ENCODE data around the gene DAGLB.
"Not testable (repeated sequence)": the region's sequence is repeated elsewhere in the genome, so short reads cannot be mapped to it uniquely, and the experiment has no call there.

DAGLB gene

GRCh38 chr7:6461946-6462550, 14.3 kb upstream of the DAGLB start:
- DNase-seq (ENCODE audit: low spot score) = no peak

- DNase-seq (ENCODE audit: low spot score) = no peak
These were observed 13.3 kb upstream of the DAGLB start for GRCh38 chr7:6460990-6461584.

DNA sequence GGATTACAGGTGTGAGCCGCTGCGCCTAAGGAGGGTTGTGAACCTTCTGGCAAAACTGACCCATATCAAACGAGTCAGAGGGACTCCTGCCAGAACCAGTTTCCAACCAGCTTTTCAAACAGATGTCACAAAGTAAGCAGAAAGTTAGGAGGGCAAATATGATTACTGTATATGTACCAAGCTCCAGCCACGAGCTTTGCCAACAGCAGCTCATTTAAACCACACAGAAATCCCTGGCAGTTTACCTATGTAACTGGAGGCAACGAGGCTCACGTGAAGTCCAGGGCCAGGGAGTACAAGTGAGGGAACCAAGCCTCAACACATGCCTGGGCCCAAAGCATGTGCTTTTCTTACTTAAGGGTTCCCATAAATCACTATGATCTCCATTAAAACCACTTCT, 12.5 kb upstream of the DAGLB start:
- no peak for DNase-seq (ENCODE audit: low spot score)

DNA sequence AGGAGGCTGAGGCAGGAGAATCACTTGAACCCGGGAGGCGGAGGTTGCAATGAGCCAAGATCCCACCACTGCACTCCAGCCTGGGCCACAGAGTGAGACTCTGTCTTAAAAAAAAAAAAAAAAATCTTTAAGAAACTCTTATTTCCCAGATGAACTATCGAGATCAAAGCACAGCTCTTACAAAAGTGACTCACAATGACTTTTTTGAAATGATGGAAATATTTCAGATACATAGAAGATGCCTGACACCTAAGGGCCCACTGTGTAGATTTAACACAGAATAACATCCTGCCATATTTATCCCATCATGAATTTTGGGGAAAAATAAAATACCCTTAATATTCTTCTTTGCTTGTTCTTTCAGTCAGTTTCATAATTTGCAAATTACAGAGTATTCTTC, 10.9 kb upstream of the DAGLB start:
- DNase-seq (ENCODE audit: low spot score) = not testable (repeated sequence)

DNA sequence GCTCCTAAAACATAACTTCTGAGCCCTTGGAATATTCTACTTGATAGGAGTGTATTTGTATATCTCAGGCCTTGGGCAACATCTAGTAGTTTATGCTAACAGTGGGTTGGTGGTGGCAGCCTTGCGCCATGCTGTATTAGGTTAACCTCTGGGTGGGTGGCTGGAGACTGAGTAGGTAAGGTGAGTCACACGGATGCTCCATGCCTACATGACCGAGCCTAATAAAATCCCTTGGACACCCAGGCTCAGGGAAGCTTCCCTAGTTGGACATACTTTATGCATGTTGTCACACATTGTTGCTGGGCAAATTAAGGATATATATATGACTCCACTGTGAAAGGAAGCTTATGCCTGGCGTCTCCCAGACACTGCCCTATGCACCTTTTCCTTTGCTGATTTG, 6.0 kb upstream of the DAGLB start:
- DNase-seq (ENCODE audit: low spot score) = no peak

DNA sequence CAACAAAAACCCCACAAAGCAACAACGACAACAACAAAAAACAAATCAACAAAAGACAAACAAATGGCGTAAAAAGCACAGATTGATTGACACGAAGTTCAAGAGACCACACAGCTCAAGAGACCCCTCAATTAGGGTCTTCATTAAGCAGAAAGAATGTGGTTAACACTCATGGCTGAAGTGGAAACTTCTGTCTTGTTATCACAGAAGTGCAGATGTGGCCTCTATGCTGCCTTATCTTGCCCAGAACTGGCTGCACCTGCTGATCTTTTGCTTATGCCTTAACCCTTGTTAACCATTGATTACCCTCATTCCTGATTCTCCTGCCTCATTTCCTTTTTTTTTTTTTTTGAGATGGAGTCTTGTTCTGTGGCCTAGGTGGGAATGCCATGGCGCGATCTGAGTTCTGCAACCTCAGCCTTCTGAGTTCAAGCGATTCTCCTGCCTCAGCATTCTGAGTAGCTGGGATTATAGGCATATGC, 3.5 kb upstream of the DAGLB start:
- no peak for DNase-seq (ENCODE audit: low spot score)

GRCh38 chr7:6450591-6450990, 2.8 kb upstream of the DAGLB start:
- not testable (repeated sequence) for DNase-seq (ENCODE audit: low spot score)

GRCh38 chr7:6449884-6450283, 2.1 kb upstream of the DAGLB start:
- not testable (repeated sequence) for DNase-seq (ENCODE audit: low spot score)

DNA sequence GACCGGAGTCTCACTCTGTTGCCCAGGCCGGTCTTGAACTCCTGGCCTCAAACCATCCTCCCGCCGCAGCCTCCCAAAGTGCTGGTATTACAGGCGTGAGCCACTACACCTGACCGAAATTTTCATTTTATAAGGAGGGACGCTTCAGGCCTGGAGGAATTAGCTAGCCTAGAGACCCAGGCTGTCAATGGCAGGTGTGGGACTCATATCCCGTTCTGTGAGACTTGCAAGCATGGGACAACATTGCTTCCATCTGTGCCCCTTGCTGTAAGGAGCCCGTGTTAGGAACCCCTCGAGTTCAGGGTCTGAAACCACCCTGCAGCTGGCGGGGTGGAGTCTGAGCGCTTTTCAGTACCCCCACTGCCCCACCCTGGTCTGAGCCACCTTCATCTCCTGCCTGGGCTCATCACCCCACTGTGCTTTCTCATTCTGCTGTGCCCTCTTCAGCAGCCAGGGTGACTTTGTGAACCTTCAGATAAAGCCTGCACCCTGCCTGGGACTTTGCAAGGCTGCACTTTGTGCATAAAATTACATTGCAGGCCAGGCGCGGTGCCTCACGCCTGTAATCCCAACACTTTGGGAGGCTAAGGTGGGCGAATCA, 1.3 kb upstream of the DAGLB start:
- no peak for DNase-seq (ENCODE audit: low spot score)

DNA sequence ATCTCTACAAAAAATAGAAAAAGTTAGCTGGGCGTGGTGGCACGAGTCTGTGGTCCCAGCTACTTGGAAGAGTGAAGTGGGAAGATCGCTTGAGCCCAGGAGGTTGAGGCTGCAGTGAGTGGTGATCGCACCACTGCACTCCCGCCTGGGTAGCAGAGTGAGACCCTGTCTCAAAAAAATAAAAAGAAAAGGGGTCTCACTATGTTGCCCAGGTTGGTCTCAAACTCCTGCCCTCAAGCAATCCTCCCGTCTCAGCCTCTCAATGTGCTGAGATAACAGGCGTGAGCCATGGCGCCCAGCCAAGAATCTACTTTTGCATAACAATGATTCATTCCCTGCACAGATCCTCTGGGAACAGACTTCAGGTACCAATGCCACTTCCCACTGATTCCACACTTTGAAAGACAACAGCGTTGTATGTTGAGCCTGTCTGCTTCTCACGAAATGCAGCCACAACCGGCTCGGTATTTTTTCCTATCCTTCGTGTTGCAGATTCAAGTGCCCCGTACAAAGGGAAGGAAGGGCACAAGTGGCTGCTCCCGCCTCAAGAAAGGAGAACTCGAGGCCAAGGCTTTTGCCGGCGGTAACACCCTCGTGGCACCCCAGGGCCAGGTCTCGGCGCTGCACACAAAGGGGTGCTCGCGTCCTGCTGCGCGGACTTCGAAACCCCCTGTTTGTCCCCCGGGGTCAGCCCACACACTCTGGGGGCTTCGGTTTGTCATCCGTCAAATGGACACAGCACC, 745 bp downstream of the DAGLB start:
- DNase-seq (ENCODE audit: low spot score) = peak; percentile 55

- DNase-seq (ENCODE audit: low spot score) = no peak
These were observed 3.1 kb downstream of the DAGLB start for GRCh38 chr7:6444516-6445269.

DNA sequence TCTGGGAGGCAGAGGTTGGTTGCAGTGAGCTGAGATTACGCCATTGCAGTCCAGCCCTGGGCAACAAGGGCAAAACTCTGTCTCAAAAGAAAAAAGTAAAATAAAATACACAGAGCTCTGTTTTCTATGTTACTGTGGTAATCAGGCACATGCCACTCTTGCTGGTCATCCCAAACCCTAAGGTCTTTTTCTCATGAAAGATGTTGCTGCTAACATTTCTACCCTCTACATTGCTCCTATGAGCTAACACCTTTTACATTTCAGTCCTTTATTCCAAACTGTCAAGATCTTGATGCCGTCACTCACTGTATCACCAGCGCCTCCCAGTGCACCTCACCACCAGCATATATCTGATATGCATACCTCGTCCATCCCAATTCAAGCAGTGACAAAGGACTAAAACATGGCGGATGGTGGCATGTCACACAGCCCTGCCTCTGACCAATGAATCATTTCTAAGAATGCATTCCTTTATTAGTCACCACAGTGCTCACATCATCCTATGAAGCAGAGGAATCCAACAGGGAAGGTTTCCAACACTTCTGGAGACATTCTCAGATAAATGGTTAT, 4.3 kb downstream of the DAGLB start:
- no peak for DNase-seq (ENCODE audit: low spot score)

GRCh38 chr7:6442114-6442513, 5.6 kb downstream of the DAGLB start:
- no peak for DNase-seq (ENCODE audit: low spot score)

GRCh38 chr7:6440381-6440780, 7.4 kb downstream of the DAGLB start:
- DNase-seq (ENCODE audit: low spot score) = no peak

GRCh38 chr7:6438427-6438826, 9.3 kb downstream of the DAGLB start:
- no peak for DNase-seq (ENCODE audit: low spot score)

DNA sequence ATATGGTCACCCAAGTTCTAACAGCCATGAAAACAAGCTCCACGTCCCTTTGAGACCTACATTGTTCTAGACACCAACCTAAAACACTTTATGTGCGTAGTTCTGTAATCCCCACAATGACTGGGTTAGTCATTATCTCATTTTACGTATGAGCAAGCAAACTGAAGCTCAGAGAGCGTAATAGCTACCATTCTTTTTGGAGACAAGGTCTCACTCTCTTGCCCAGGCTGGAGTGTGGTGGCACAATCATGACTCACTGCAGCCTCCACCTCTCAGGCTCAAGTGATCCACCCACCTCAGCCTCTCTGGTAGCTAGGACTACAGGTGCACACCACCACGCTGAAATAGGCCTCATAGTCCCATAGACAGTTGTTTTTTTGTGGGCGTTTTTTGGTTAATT, 10.5 kb downstream of the DAGLB start:
- DNase-seq (ENCODE audit: low spot score) = no peak

DNA sequence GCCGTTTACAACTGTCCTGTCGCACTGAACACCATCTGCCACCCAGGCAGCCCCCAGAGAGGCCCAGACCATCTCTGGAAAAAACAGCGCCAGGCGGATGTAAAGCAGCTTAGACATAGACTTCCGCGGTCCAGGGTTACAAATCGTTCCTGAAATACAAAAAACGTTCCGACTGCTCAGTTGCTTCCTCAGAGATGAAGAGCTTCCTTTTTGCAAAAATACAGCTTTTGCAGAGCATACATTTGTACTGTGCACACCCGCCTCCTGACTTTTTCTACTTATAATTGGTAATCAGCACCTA, 11.4 kb downstream of the DAGLB start:
- no peak for DNase-seq (ENCODE audit: low spot score)

DNA sequence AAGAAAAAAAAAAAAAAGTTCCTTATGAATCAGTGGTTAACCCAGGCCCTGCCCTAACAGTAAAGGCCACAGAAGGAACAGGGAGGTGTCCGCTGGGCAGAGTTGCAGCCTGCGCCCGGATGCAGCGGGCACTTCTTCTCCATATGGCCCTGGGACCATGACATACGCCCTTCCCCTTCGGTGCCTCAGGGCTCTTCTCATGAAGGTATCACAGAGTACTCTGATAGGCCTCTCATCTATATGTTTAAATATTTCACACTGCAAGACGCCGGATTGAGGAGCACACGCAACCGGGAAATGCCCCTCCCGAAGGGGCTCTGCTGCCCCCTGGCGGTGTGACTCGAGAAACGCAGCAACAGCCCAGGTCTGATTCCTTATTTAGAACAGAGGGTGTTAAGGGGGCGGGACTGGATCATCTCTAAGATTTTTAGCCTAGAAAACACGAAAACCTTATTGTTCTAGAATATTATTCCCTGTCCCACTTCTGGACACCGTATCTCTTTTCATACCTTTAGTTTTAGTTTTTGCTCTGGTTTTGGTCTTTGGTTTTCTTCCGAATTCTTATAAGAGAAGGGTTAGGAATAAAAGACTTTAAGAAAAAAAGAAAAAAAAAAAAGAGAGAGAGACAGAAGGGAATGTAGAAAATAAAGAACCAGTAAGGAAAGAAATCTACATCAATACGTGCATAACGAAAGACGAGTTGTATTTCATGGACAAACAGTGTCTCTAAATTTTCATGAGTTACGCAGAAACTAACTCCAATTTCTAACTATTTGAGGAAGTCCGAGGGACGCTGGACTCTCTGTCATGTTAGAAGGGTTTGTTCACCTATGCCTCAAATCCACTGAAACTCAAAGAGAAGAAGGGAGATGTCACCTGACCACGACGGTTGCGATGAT, 12.0 kb downstream of the DAGLB start:
- DNase-seq (ENCODE audit: low spot score) = peak; percentile 86

DNA sequence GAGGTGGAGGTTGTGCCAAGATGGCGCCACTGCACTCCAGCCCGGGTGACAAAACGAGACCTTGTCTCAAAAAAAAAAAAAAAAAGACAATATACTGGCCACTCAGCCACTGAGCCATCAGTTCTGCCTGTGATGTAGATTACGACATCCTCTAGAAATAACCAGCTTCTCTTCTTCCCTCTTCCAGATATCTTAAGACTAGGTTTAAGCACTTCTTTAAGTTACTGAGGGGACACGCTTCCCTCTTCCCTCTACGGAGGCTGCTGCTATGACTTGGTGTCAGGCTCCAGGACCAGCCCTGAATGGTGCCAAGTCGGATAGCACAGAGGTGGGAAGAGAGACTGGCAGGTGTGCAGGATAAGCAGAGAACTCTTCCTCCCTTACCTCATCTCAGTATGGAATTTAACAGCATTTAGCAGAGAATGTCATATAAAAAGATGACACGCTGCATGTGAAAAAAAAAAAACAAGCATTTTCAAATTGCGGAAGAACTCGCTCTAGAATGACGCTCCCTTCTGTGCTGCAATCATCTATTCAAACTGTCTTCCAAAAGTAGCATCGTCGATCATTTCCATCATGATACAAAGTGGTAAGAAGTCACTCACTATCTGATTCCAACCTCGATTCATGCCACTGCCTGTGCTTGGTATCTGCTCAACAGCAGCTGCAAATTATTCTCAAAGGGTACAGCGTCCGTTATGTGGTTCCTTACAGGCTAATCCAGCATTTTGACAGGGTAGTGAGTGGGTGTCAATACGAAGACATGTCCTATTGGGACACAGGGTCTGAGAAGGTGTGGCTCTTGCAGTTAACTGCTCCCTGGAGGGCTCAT, 13.8 kb downstream of the DAGLB start:
- DNase-seq (ENCODE audit: low spot score) = no peak

DNA sequence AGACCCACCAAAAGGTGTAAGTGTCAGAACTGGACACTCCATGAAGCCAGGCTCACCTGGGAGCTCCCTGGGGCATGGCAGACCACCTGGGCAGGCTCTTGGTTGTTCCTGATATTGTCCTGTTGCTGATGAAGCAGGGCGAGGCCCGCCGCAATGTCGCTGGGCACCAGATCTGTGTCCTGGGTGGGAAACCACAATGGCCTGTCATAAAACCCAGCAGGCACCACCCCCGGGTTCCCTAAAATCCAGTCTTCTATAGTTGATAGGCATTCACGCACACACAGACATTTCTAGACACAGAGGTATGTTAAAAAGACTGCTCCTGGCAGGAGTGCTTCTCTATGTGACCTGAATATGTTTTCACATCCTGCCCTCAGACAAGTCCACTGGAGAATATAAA, 15.0 kb downstream of the DAGLB start:
- no peak for DNase-seq (ENCODE audit: low spot score)
